HepG2 (cell line): ENCODE data around the gene TMEM269. TPM values are rescaled to one million over a fixed set of nuclear protein-coding genes. Genes with fewer than 3 reads are reported as not detected.
A peak's percentile ranks its signal among the peaks of the same experiment; 100 is the strongest.

ENCODE experiments used
- ATAC-seq: fragments of 200-7000 bp; cut with Tn5 transposase; 3 replicates; pipeline ENCODE4 v1.9.1; 2020; ENCODE audit warnings: mild to moderate bottlenecking, moderate library complexity
- BruUV-seq: library from RNA; stranded (reverse); fragments of 400-500 nt; replicated peaks from 2 replicates; lab custom pipeline; 2021; lab: Mats Ljungman, UMichigan
- CTCF ChIA-PET: fragments of 300-600 bp; formaldehyde crosslinking; extraction: SDS; loops from one replicate; lab custom pipeline; 2021; ENCODE audit warnings: low total read pairs, inconsistent platforms, low intra/inter-chr PET ratio; lab: Yijun Ruan, JAX
- POLR2A ChIA-PET: fragments of 350-600 bp; sonication (Branson Sonifier 250); formaldehyde crosslinking; loops from one replicate; lab custom pipeline; 2020; ENCODE audit warnings: antibody characterized with exemption, inconsistent platforms; lab: Yijun Ruan, JAX
- DNase-seq: peaks from one replicate; pipeline ENCODE4 v3.0.0-alpha.2; 2015; ENCODE audit warnings: low spot score
- FAIRE-seq: peaks from 3 replicates; lab custom pipeline; 2011; peaks lifted over from hg19 to GRCh38; lab: Jason Lieb, UNC
- H2AFZ ChIP-seq: one replicate; pipeline ENCODE4 v1.6.1; 2011; ENCODE audit warnings: low read length, inconsistent platforms
- H3K27ac ChIP-seq: fragments of 300-600 bp; 3 replicates; pipeline ENCODE4 v1.8.0; 2011; ENCODE audit warnings: mixed run types, mild to moderate bottlenecking, mixed read lengths, low read length, inconsistent platforms; ENCODE audit not compliant: insufficient read depth; ENCODE audit errors: extremely low read length
- H3K27me3 ChIP-seq, 2 experiments: fragments of 200-600 bp in 1 of 2; 2 replicates in 1 of 2; 3 replicates in 1 of 2; pipeline versions ENCODE4 v1.6.0 to v1.8.0; 2011; ENCODE audit warnings: low read length in 2 of 2, mild to moderate bottlenecking in 2 of 2, moderate library complexity in 2 of 2, inconsistent platforms in 1 of 2; ENCODE audit not compliant: insufficient read depth in 2 of 2, control insufficient read depth in 1 of 2
- H3K36me3 ChIP-seq, 2 experiments: fragments of 200-600 bp in 1 of 2; replicated peaks in 1 of 2; 2 replicates in 1 of 2; 3 replicates in 1 of 2; pipeline versions ENCODE4 v1.5.1 to v1.8.0; 2011; ENCODE audit warnings: low read length in 2 of 2, inconsistent platforms in 1 of 2; ENCODE audit not compliant: insufficient read depth in 2 of 2, control insufficient read depth in 1 of 2
- H3K4me1 ChIP-seq: 2 replicates; pipeline ENCODE4 v1.5.1; 2012; ENCODE audit warnings: low read length, inconsistent platforms; ENCODE audit not compliant: insufficient read depth
- H3K4me2 ChIP-seq: 2 replicates; pipeline ENCODE4 v1.6.0; 2011; ENCODE audit warnings: low read depth, low read length, inconsistent platforms
- H3K4me3 ChIP-seq, 3 experiments: fragments of 200-600 bp in 1 of 3; sonication (generic), shearing (Covaris generic) in 1 of 3; replicated peaks in 1 of 3; 2 replicates each; pipeline ENCODE4 v1.5.1; 2011 to 2016; ENCODE audit warnings: low read length in 3 of 3, inconsistent platforms in 2 of 3, low read depth in 2 of 3, mild to moderate bottlenecking in 2 of 3, control low read depth in 1 of 3, mixed read lengths in 1 of 3; ENCODE audit not compliant: insufficient read depth in 1 of 3
- H3K79me2 ChIP-seq: one replicate; pipeline ENCODE4 v1.6.1; 2011; ENCODE audit warnings: low read length, inconsistent platforms; ENCODE audit not compliant: insufficient read depth
- H3K9ac ChIP-seq: 2 replicates; pipeline ENCODE4 v1.6.0; 2011; ENCODE audit warnings: mild to moderate bottlenecking, low read depth, low read length, inconsistent platforms; ENCODE audit not compliant: insufficient read depth
- H3K9me3 ChIP-seq: 2 replicates; pipeline ENCODE4 v1.5.1; 2012; ENCODE audit warnings: mild to moderate bottlenecking, low read length
- H4K20me1 ChIP-seq: 2 replicates; pipeline ENCODE4 v1.6.0; 2011; ENCODE audit warnings: inconsistent platforms, mild to moderate bottlenecking, low read length, moderate library complexity; ENCODE audit not compliant: insufficient read depth
- IKZF4 ChIP-seq: sonication (generic); formaldehyde crosslinking; IDR thresholded peaks from 2 replicates; pipeline ENCODE4 v1.5.1; 2020; ENCODE audit warnings: borderline replicate concordance, mild to moderate bottlenecking, low read depth, missing genetic modification reagents; ENCODE audit errors: not compliant biosample characterization
- KLF11 ChIP-seq: IDR thresholded peaks from 2 replicates; pipeline ENCODE4 v1.6.1; 2016; ENCODE audit warnings: missing compliant biosample characterization
- ZMYM4 ChIP-seq: sonication (generic); formaldehyde crosslinking; IDR thresholded peaks from 2 replicates; pipeline ENCODE4 v1.8.1; 2023; ENCODE audit warnings: mild to moderate bottlenecking, missing genetic modification reagents
- ZNF629 ChIP-seq: sonication (generic); formaldehyde crosslinking; conservative IDR thresholded peaks from 2 replicates; pipeline ENCODE4 v1.5.0; 2020; ENCODE audit warnings: missing genetic modification reagents
- WGBS: methylation state at CpG from one replicate; pipeline ENCODE4 v1.1.6; 2017; ENCODE audit warnings: low lambda C conversion rate; 5-methylcytosine and 5-hydroxymethylcytosine counted together
- in situ Hi-C: cut with HindIII; loops from 2 replicates; pipeline ENCODE4 v1.10.0; 2017; ENCODE audit warnings: low pct_unique_long_range_greater_than_20kb; ENCODE audit not compliant: extremely low pct_ligation_motif_present
- intact Hi-C: fragments of 100-400 bp; cut with micrococcal nuclease; formaldehyde crosslinking; loops from one replicate; pipeline ENCODE4 v1.10.0; 2022; ENCODE audit not compliant: unreplicated experiment
- polyA plus RNA-seq, 8 experiments: library from polyadenylated mRNA; depleted of rRNA in 3 of 8; stranded (reverse) in 7 of 8; unstranded in 1 of 8; fragments of >200 nt; fragmentation: Illumina TruSeq in 4 of 8; extraction: Trizol in 4 of 8; gene quantifications; 2 replicates each; pipeline versions ENCODE4 v1.2.1 to v1.2.3, GENCODE V29; 2011 to 2016; ENCODE audit warnings: low read depth in 4 of 8, missing spikeins in 1 of 8, mixed read lengths in 1 of 8; ENCODE audit not compliant: insufficient read depth in 1 of 8
- total RNA-seq, 5 experiments: library from RNA; depleted of rRNA; stranded (reverse); fragments of >200 nt; fragmentation: Illumina TruSeq; extraction: Trizol; gene quantifications; 2 replicates each; pipeline ENCODE4 v1.2.3, GENCODE V29; 2016; ENCODE audit warnings: low read depth in 1 of 5

The TMEM269 gene
- total and polyA plus RNA-seq, 2 of the 13 experiments (the other 11 are each of a cell fraction or from before 2014, with no cell fraction given): 0.15 to 0.21 TPM

GRCh38 chr1:42783092-42783491, 1.7 kb upstream of the TMEM269 start:
- no peak for FAIRE-seq
- Histone ChIP-seq H3K27ac (no peak overlapping the region), H3K4me3 (no peak overlapping the region), H3K4me2 (no peak overlapping the region), H3K4me1 (no peaks in the 10 kb centered on the region), H3K79me2 (no peaks in the 10 kb centered on the region), H3K9me3 (no peaks in the 10 kb centered on the region), H3K36me3 (peaks cover 2 to 13% of the 10 kb centered on the region in 2 experiments; a peak in 3 of 5 replicates), H3K9ac (no peak overlapping the region), H2AFZ (no peak overlapping the region), H3K27me3 (no peaks in the 10 kb centered on the region), H4K20me1 (no peaks in the 10 kb centered on the region)
- in situ Hi-C loops (no loop called here), intact Hi-C loops (no loop called here)
- ChIA-PET POLR2A (interaction anchor here (3.2 kb wide), 1 partner anchor 16 kb away, joined by 9 read pairs; the partner anchor contains the start of genes C1orf50 and P3H1), CTCF (interaction anchor here (0.8 kb wide), 1 partner anchor 291 kb away, joined by 3 read pairs; no protein-coding TSS in a partner anchor)
- no peak for DNase-seq
- TF ChIP-seq ZNF629 (CRISPR knock-in tag) (0 out of 2 replicates have a peak, but pooled peaks have one; percentile 20), ZMYM4 (CRISPR knock-in tag) (no peak), KLF11 (CRISPR knock-in tag) (no peak)
- no peak for ATAC-seq
- WGBS: 97% methylated on average over 2 of the region's 2 CpGs
- no TSS peak for BruUV-seq

GRCh38 chr1:42784547-42784945, 245 bp upstream of the TMEM269 start:
- Histone ChIP-seq H3K27ac (no peak overlapping the region), H3K79me2 (no peaks in the 10 kb centered on the region), H3K4me2 (no peak overlapping the region), H3K9ac (no peak overlapping the region), H4K20me1 (no peaks in the 10 kb centered on the region), H2AFZ (no peak overlapping the region), H3K36me3 (peaks cover 0 to 11% of the 10 kb centered on the region in 2 experiments; a peak in 2 of 5 replicates), H3K4me1 (no peaks in the 10 kb centered on the region), H3K4me3 (no peak overlapping the region), H3K27me3 (no peaks in the 10 kb centered on the region), H3K9me3 (no peaks in the 10 kb centered on the region)
- in situ Hi-C loops (no loop called here), intact Hi-C loops (no loop called here)
- WGBS: 96% methylated on average over 16 of the region's 18 CpGs
- TF ChIP-seq IKZF4 (CRISPR knock-in tag): no peak
- POLR2A ChIA-PET: interaction anchor here (3.2 kb wide), 1 partner anchor 18 kb away, joined by 9 read pairs; the partner anchor contains the start of genes C1orf50 and P3H1
- BruUV-seq: no TSS peak
- DNase-seq (no peak), ATAC-seq (no peak), FAIRE-seq (no peak)
- CTCF ChIA-PET: no interaction called here
